ENCODE data around the gene BZW2.

DNA sequence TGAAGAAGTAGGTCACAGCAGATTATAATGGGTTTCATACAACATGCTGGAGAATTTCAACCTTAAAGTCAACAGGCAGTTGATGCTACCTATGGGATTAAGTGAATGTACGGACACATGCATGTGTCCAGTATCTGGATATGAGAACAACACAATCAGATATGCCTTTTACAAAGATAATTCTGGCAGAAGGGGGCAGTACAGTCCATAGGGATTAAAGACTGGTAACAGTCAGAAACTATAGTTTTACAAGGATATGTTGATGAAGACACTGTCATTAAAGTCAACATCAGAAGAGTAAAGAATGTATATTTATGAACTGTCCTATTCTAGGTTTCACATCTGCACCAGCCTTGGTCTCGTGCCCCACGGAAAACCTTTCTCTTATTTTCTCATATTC lies 41.9 kb upstream of the BZW2 start:
- TF ChIP-seq KMT2B (CRISPR knock-in tag; IDR thresholded peaks at IDR 0.05) (no peak), NFE2 (CRISPR knock-in tag; IDR thresholded peaks at IDR 0.05) (no peak), CEBPB (IDR thresholded peaks at IDR 0.05; ENCODE audit: borderline replicate concordance, low read depth, low read length) (no peak)
